Measurements from ENCODE around the gene ISM1.
"Not testable (repeated sequence)": the region's sequence is repeated elsewhere in the genome, so short reads cannot be mapped to it uniquely, and the experiment has no call there.

ISM1 gene

GRCh38 chr20:13221673-13222318, 722 bp downstream of the ISM1 start:
- no peak for DNase-seq

GRCh38 chr20:13222319-13222716, 1.2 kb downstream of the ISM1 start:
- no peak for DNase-seq

GRCh38 chr20:13223736-13224520, 2.9 kb downstream of the ISM1 start:
- DNase-seq, result no peak

- DNase-seq, result no peak
Measured at GRCh38 chr20:13226367-13226766, 5.3 kb downstream of the ISM1 start.

GRCh38 chr20:13228771-13229170, 7.7 kb downstream of the ISM1 start:
- DNase-seq, result no peak

- no peak for DNase-seq
Measured at GRCh38 chr20:13229538-13229937, 8.5 kb downstream of the ISM1 start.

- DNase-seq, result no peak
Measured at GRCh38 chr20:13231031-13231752, 10.1 kb downstream of the ISM1 start.

- DNase-seq, result no peak
Measured at GRCh38 chr20:13232999-13233398, 11.9 kb downstream of the ISM1 start.

- no peak for DNase-seq
Measured at GRCh38 chr20:13234961-13235360, 13.9 kb downstream of the ISM1 start.

GRCh38 chr20:13236360-13236759, 15.3 kb downstream of the ISM1 start:
- DNase-seq, result not testable (repeated sequence)

- no peak for DNase-seq
Measured at GRCh38 chr20:13236990-13237720, 16.1 kb downstream of the ISM1 start.

- DNase-seq, result no peak
Measured at GRCh38 chr20:13238001-13238653, 17.1 kb downstream of the ISM1 start.

- DNase-seq, result no peak
Measured at GRCh38 chr20:13243826-13244376, 22.8 kb downstream of the ISM1 start.

- no peak for DNase-seq
Measured at GRCh38 chr20:13245250-13245723, 24.2 kb downstream of the ISM1 start.

- no peak for DNase-seq
Measured at GRCh38 chr20:13249118-13249797, 28.2 kb downstream of the ISM1 start.

GRCh38 chr20:13249798-13250170, 28.7 kb downstream of the ISM1 start:
- no peak for DNase-seq

GRCh38 chr20:13250251-13250650, 29.2 kb downstream of the ISM1 start:
- no peak for DNase-seq

- DNase-seq, result no peak
Measured at GRCh38 chr20:13251106-13251903, 30.2 kb downstream of the ISM1 start.

GRCh38 chr20:13251904-13252297, 30.8 kb downstream of the ISM1 start:
- DNase-seq, result no peak

- no peak for DNase-seq
Measured at GRCh38 chr20:13255356-13255755, 34.3 kb downstream of the ISM1 start.

GRCh38 chr20:13256606-13257005, 35.5 kb downstream of the ISM1 start:
- no peak for DNase-seq
